Tibial nerve (tissue), 4 donors: ENCODE results near the gene PLXNA4. TPM values are rescaled to one million over a fixed set of nuclear protein-coding genes. Genes with fewer than 3 reads are reported as not detected.

Experiments used
- DNase-seq, 2 donors: peaks; one replicate each; pipeline ENCODE4 v3.0.0-alpha.2; 2019; ENCODE audit warnings: low spot score in 2 of 2
- H3K27ac ChIP-seq, 4 donors: fragments of 200-600 bp; sonication (generic) in 3 of 4; one replicate each; pipeline ENCODE4 v1.5.1; 2017 to 2019; ENCODE audit warnings: mild to moderate bottlenecking in 1 of 4
- H3K27me3 ChIP-seq, 2 donors: fragments of 200-600 bp; sonication (generic) in 1 of 2; one replicate each; pipeline versions ENCODE4 v1.5.1 to v1.6.0; 2017 to 2019
- H3K36me3 ChIP-seq, 3 donors: fragments of 200-600 bp; sonication (generic); one replicate each; pipeline ENCODE4 v1.5.1; 2018 to 2019
- H3K4me1 ChIP-seq, 4 donors: fragments of 200-600 bp; sonication (generic) in 3 of 4; one replicate each; pipeline ENCODE4 v1.5.1; 2017 to 2019
- H3K4me3 ChIP-seq, 4 donors: fragments of 200-600 bp; sonication (generic) in 3 of 4; one replicate each; pipeline ENCODE4 v1.5.1; 2017 to 2019; ENCODE audit warnings: mild to moderate bottlenecking in 1 of 4, moderate library complexity in 1 of 4
- H3K9me3 ChIP-seq, 4 donors: fragments of 200-600 bp; sonication (generic) in 3 of 4; one replicate each; pipeline ENCODE4 v1.5.1; 2017 to 2019
- EP300 ChIP-seq, 2 donors: sonication (generic); formaldehyde crosslinking; IDR thresholded peaks; one replicate each; pipeline ENCODE4 v1.6.1; 2017; ENCODE audit warnings: antibody characterized with exemption in 2 of 2, mild to moderate bottlenecking in 1 of 2
- POLR2A ChIP-seq, 2 donors: fragments of 450-650 bp; IDR thresholded peaks; one replicate each; pipeline ENCODE4 v1.6.1; 2017; ENCODE audit warnings: antibody characterized with exemption in 2 of 2, mild to moderate bottlenecking in 2 of 2, moderate library complexity in 2 of 2
- WGBS, 2 donors: methylation state at CpG; one replicate each; pipeline ENCODE4 v1.1.5; 2018; 5-methylcytosine and 5-hydroxymethylcytosine counted together
- total RNA-seq, 4 donors: library from RNA; depleted of rRNA; stranded (reverse); fragments of >200 nt; gene quantifications; one replicate each; pipeline ENCODE4 v1.1.0, GENCODE V29; 2016
- TF ChIP-seq, protein P1 (sequence below), 5 experiments: fragments of 200-600 bp in 3 of 5; fragments of 450-650 bp in 2 of 5; sonication (generic) in 3 of 5; IDR thresholded peaks; one replicate each; pipeline ENCODE4 v1.5.1; 2016 to 2019; ENCODE audit warnings: antibody characterized with exemption in 5 of 5, mild to moderate bottlenecking in 3 of 5, moderate library complexity in 2 of 5

Gene PLXNA4
- total RNA-seq, 4 donors from 2014 or later = 12.6 to 32.4 (median 13.7) TPM

GRCh38 chr7:132333301-132333700, 243.0 kb downstream of the PLXNA4 start:
- 72 to 81% methylated on average over 2 of the region's 2 CpGs for WGBS, 2 donors

GRCh38 chr7:132328760-132329159, 247.5 kb downstream of the PLXNA4 start:
- TF ChIP-seq, protein P1, sequence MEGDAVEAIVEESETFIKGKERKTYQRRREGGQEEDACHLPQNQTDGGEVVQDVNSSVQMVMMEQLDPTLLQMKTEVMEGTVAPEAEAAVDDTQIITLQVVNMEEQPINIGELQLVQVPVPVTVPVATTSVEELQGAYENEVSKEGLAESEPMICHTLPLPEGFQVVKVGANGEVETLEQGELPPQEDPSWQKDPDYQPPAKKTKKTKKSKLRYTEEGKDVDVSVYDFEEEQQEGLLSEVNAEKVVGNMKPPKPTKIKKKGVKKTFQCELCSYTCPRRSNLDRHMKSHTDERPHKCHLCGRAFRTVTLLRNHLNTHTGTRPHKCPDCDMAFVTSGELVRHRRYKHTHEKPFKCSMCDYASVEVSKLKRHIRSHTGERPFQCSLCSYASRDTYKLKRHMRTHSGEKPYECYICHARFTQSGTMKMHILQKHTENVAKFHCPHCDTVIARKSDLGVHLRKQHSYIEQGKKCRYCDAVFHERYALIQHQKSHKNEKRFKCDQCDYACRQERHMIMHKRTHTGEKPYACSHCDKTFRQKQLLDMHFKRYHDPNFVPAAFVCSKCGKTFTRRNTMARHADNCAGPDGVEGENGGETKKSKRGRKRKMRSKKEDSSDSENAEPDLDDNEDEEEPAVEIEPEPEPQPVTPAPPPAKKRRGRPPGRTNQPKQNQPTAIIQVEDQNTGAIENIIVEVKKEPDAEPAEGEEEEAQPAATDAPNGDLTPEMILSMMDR (IDR thresholded peaks at IDR 0.05) = no peak
- TF ChIP-seq POLR2A (IDR thresholded peaks at IDR 0.05) = no peak
- no peak for TF ChIP-seq EP300 (IDR thresholded peaks at IDR 0.05)
- WGBS, 2 donors = 89 to 94% methylated on average over 4 to 5 of the region's 5 CpGs
- Histone ChIP-seq H3K4me3 (no peak overlapping the region), H3K36me3 (no peaks in the 10 kb centered on the region), H3K27ac (no peak overlapping the region), H3K4me1 (no peaks in the 10 kb centered on the region), H3K27me3 (no peaks in the 10 kb centered on the region), H3K9me3 (no peaks in the 10 kb centered on the region)
- no peak for DNase-seq

More at GRCh38 chr7:132333301-132333700, 243.0 kb downstream of the PLXNA4 start:
- no peak for TF ChIP-seq POLR2A (IDR thresholded peaks at IDR 0.05)
- TF ChIP-seq, protein P1 (IDR thresholded peaks at IDR 0.05) = no peak
- TF ChIP-seq EP300 (IDR thresholded peaks at IDR 0.05) = no peak
- Histone ChIP-seq H3K27ac (no peak overlapping the region), H3K4me1 (peaks cover 0 to 7% (median 0%) of the 10 kb centered on the region in 4 donors), H3K4me3 (no peak overlapping the region), H3K9me3 (no peaks in the 10 kb centered on the region), H3K36me3 (no peaks in the 10 kb centered on the region), H3K27me3 (peaks cover 0 to 7% of the 10 kb centered on the region in 2 donors)
- no peak for DNase-seq

- TF ChIP-seq POLR2A (IDR thresholded peaks at IDR 0.05) (no peak), EP300 (IDR thresholded peaks at IDR 0.05) (no peak)
- TF ChIP-seq, protein P1 (IDR thresholded peaks at IDR 0.05) = no peak
- H3K27me3 ChIP-seq = no peaks in the 10 kb centered on the region
- no peak overlapping the region for H3K4me3 ChIP-seq
- H3K4me1 ChIP-seq = no peaks in the 10 kb centered on the region
- no peak for DNase-seq
- no peak overlapping the region for H3K27ac ChIP-seq
- WGBS, 2 donors = 46 to 68% methylated on average over 9 to 13 of the region's 13 CpGs
- H3K36me3 ChIP-seq = no peaks in the 10 kb centered on the region
- no peaks in the 10 kb centered on the region for H3K9me3 ChIP-seq
Measured at GRCh38 chr7:132328047-132328620, 248.1 kb downstream of the PLXNA4 start.

- Histone ChIP-seq H3K27me3 (no peaks in the 10 kb centered on the region), H3K27ac (no peak overlapping the region), H3K36me3 (no peaks in the 10 kb centered on the region), H3K4me1 (no peaks in the 10 kb centered on the region), H3K4me3 (no peak overlapping the region), H3K9me3 (no peaks in the 10 kb centered on the region)
- DNase-seq = no peak
- TF ChIP-seq POLR2A (IDR thresholded peaks at IDR 0.05) (no peak), EP300 (IDR thresholded peaks at IDR 0.05) (no peak)
- TF ChIP-seq, protein P1 (IDR thresholded peaks at IDR 0.05) = no peak
- WGBS, 2 donors = 91 to 94% methylated on average over 1 of the region's 1 CpG
Measured at GRCh38 chr7:132326878-132327589, 249.2 kb downstream of the PLXNA4 start.

DNA sequence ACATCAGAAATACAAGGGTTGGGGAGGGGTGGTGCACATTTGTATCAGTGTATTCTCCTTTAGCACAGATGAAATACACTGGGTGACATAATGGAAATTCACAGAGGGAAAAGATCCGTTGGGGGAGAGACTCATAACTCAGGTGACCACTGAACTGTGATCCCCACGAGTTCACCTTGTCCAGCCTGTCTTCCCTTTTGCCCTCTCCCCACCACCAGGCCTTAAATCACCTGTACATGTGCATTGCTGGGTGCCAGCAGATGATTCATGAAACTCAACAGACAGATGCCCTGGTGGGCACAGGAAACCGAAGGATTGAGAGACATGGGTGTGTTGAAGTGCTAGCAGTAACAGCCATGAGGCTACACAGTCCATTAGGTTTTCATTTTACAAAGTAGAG, 253.3 kb downstream of the PLXNA4 start:
- Histone ChIP-seq H3K4me3 (no peak overlapping the region), H3K27me3 (peaks cover 0 to 23% of the 10 kb centered on the region in 2 donors), H3K36me3 (no peaks in the 10 kb centered on the region), H3K27ac (no peak overlapping the region), H3K9me3 (no peaks in the 10 kb centered on the region), H3K4me1 (peaks cover 0 to 6% (median 3%) of the 10 kb centered on the region in 4 donors)
- TF ChIP-seq EP300 (IDR thresholded peaks at IDR 0.05) (no peak), POLR2A (IDR thresholded peaks at IDR 0.05) (no peak)
- TF ChIP-seq, protein P1 (IDR thresholded peaks at IDR 0.05) = no peak
- WGBS, 2 donors = 56 to 63% methylated on average over 3 of the region's 3 CpGs
- no peak for DNase-seq
